ENCODE results near the gene BMP15.

The BMP15 gene

DNA sequence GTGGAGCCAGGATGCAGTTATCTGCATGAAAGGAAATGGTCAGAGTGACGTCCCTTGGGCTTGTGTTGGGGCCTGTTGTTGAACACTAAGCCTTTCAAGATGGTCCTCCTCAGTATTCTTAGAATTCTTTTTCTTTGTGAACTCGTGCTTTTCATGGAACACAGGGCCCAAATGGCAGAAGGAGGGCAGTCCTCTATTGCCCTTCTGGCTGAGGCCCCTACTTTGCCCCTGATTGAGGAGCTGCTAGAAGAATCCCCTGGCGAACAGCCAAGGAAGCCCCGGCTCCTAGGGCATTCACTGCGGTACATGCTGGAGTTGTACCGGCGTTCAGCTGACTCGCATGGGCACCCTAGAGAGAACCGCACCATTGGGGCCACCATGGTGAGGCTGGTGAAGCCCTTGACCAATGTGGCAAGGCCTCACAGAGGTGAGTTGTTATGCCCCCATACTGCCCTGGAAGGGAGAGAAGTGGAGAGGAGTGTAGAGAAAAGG, at the start of gene BMP15:
BMP15 (plus strand) TSS at position 51 of the 492 bp plus-strand sequence; CDS start at position 100, 49 bp downstream.
- no peak for DNase-seq

- no peak for DNase-seq
Observed at GRCh38 chrX:50863471-50863870, 47.1 kb upstream of the BMP15 start.

- no peak for DNase-seq
Observed at GRCh38 chrX:50865311-50865710, 45.2 kb upstream of the BMP15 start.

DNA sequence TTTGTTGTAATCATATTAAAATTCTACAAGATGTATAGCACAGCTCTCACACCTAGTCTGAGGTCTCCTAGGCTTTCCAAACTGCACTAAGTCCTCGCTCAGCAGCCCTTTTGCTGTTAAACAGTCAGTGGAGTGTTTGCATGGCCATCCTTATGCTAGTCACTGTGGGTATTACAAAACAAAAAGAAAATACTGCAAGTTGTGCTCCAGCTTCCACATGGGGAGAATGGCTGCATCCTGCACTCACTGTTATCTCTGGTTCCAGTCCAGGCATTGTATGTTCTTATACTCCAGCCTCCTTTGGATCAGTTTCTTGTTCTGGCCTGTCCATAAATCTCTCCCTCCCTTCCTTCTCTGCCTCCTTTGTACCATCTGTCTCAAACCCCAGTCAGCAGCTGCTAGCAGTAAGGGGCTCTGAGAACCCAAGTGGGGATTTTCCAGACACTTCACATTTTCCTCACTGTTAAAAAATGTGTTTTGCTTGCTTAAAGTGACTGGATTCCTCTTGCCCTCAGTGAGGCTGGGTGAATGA, 38.5 kb upstream of the BMP15 start:
- DNase-seq = no peak

DNA sequence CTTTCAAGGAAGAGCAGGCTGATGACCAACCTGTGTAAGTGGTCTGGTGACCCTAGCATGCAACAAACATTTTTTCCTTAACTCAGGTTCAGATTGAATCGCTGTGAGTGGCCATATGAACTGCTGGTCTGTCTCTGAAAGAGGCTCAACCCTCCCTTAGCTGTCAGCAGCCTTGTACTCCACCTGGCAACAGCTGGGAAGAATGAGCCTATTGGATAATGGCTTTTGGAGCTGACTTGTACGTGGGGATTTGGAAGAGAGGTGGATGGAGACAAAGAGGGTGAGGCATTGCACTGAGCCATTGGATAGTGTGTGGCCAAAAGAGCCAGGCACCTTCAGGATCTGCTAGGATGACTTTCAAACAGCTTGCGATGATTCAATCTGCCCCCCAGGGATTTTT, 35.7 kb upstream of the BMP15 start:
- no peak for DNase-seq

- no peak for DNase-seq
Observed at GRCh38 chrX:50876551-50876950, 34.0 kb upstream of the BMP15 start.

DNA sequence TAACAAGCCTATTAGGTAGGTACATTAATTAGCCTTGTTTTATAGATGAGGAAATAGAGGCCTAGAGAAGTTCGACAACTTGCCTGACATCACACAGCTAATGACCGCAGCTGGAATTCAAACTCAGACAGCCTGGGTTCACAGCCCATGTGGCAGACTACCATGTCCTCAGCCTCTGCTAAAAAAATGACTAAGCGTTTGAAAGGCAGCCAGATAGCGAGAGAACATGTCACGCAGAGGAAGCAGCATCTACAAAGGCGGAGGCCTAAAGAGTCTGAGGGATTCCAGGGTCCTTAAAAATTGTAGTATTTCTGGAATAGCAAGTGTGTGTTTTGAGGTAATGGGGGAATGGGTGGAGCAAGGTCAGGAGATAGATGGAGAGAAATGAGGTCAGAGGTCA, 33.2 kb upstream of the BMP15 start:
- DNase-seq = no peak

- DNase-seq = no peak
Observed at GRCh38 chrX:50881028-50881427, 29.5 kb upstream of the BMP15 start.

GRCh38 chrX:50888884-50889283, 21.7 kb upstream of the BMP15 start:
- DNase-seq = no peak

DNA sequence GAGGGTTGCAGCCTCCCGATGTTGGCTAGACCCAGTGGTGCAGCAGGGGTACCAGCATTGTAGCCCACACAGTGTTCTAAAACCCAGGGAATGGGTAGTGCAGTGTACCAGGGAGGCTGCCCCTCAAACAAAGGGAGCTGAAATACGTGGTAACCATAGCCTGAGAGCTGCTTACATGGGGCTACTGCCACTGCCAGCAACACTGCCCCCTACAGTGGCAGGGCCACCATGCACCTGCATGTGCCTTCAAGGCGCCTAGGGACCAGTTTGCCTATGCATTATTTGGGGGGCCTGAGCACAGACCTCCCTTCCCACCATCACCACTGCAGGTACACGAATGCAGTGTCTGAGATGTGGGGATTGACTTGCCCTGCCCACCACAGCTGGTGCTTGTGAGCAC, 21.0 kb upstream of the BMP15 start:
- no peak for DNase-seq

GRCh38 chrX:50893047-50893446, 17.5 kb upstream of the BMP15 start:
- DNase-seq = no peak

DNA sequence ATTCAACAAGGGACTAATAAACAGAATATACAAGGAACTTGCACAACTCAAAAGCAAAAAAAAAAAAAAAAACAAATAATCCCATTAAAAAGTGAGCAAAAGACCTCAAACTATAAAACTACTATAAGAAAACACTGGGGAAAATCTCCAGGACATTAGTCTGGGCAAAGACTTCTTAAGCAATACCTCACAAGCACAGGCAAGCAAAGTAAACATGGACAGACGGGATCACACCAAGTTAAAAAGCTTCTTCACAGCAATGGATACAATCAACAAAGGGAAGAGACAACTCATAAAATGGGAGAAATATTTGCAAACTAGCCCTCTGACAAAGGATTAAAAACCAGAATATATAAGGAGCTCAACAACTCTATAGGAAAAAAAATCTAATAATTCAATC, 17.1 kb upstream of the BMP15 start:
- no peak for DNase-seq

DNA sequence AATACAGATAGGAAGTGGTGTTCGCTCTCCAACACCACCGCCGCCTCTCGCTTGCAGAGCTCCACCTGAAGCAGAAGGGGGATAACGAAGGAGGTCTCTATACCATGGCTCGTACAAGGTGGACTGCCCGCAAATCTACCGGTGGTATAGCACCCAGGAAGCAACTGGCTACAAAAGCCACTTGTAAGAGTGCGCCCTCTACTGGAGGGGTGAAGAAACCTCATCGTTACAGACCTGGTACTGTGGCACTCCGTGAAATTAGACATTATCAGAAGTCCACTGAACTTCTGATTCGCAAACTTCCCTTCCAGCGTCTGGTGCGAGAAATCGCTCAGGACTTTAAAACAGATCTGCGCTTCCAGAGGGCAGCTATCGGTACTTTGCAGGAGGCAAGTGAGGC, 5.2 kb upstream of the BMP15 start:
- DNase-seq = no peak

DNA sequence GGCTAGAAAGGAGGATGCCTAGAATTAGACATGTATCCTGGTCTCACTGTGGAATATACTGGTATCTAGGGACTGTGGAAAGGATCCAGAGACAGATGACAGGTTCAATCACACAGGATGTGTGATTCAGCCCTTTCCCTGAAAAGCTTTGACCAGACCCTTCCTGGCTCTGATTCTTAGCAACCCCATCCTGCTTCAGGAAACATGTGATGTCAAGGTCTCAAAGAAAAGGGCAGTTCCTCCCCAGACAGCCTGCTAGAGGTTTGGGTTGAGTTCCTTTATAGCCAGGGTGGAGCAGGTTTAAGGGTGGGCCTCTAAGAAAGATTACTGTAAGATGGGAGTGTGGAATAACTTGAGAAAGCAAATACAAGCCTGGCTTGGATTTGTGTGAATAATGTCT, 3.0 kb downstream of the BMP15 start:
- DNase-seq = no peak

DNA sequence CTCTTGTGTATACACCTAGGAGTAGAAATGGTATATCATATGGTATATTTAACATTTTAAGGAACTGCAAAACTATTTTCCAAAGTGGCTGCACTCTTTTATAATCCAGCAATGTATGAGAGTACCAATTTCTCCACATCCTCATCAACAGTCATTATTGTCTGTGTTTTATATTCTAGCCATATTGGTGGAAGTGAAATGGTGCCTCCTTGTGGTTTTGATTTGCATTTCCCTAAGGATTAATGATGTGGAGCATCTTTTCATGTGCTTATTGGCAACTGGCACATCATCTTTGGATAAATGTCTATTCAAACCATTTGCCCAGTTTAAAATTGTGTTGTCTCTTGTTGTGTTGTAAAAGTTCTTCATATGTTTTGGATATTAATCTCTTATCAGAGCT, 9.6 kb downstream of the BMP15 start:
- no peak for DNase-seq

DNA sequence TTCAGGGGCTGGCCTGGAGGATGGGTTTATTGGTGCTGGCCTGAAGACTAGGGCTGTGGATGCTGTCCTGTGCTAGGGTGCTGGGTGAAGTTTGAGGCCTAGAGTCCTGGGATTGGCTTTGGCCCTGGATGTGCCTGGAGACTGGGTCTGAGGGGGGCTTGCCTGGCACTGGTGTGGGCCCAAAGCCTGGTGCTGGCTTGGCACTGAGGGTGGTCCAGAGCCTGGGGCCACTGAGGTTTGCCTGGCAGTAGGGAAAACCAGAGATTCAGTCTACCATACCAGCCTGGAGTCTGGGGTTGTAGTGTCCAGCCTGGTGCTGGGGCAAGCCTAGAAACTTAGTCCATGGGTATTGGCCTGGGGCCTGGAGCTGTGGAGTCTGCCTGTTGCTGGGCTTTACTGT, 16.6 kb downstream of the BMP15 start:
- no peak for DNase-seq

DNA sequence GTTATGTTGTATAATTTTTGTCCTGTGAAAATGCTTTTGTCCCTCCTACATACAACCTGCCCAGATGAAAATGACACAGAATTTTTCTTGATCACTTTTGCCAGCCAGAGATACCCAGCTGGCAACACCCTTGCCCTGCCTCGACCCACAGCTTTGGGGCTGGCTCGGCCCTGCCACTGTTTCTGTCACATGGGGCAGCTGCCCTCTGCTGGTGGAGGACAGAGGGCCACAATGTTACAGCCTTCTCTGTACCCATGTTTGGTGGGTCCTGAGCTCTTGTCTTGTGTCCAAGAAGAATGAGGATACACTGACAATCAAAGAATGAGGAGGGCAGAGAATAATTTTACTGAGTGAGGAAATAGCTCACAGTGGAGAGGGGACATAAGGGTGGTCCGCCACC, 31.1 kb downstream of the BMP15 start:
- no peak for DNase-seq

- DNase-seq = no peak
Observed at GRCh38 chrX:50942471-50942870, 31.9 kb downstream of the BMP15 start.

DNA sequence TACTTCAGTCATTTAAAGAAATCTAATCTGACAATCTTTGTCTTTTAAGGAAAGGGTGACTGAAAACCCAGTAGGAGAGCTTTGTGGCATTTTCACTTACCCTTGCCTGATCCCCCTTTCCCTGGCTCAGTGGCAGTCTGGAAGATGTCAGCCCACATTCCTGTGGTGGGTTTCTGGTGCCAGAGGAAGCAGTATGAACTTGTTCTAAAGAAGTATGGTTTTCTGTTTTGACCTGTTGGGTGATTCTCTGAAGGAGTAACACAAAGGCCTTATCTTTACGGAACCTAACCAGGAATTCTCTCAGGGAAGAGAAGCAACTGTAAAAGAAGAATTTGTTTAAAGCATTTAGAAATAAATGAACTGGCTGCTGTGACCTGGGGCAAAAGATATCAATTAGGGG, 41.9 kb downstream of the BMP15 start:
- no peak for DNase-seq

GRCh38 chrX:50953832-50954231, 43.3 kb downstream of the BMP15 start:
- DNase-seq = no peak

GRCh38 chrX:50962156-50962555, 51.6 kb downstream of the BMP15 start:
- no peak for DNase-seq

DNA sequence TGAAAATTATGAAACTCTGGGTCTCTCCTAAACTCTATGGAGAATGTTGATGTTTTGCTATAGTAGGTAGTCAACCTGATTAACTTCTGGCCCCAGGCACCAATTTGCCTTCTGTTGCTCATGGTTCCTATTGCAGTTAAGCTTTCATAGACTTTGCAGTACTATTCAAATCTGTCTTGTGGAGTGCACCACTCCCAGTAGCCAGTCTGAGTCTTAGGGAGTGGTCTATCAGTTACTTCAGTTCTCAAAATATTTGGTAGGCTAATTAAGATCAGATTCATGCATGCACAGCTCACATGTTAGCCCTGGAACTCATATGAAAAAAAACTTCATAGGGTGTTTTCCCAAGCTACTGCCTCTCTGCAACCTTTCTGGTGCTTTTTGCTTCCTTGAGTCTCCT, 53.3 kb downstream of the BMP15 start:
- DNase-seq = no peak

Data from SIG-M5 (cell line).